DND-41 (cell line): ENCODE measurements around the gene SMIM21.

Source experiments
- ATAC-seq: fragments of 200-7000 bp; cut with Tn5 transposase; 3 replicates; pipeline ENCODE4 v1.9.1; 2021; ENCODE audit warnings: low read depth; ENCODE audit not compliant: insufficient read depth
- DNase-seq: peaks from one replicate; pipeline ENCODE4 v3.0.0-alpha.2; 2020
- H2AFZ ChIP-seq: 2 replicates; pipeline ENCODE4 v1.6.0; 2012; ENCODE audit warnings: low read depth, low read length
- H3K27ac ChIP-seq: 2 replicates; pipeline ENCODE4 v1.5.1; 2012; ENCODE audit warnings: low read length, inconsistent platforms
- H3K27me3 ChIP-seq: fragments of 200-600 bp; sonication (generic); 2 replicates; pipeline ENCODE4 v1.6.0; 2012; ENCODE audit warnings: low read length, mild to moderate bottlenecking, inconsistent platforms; ENCODE audit not compliant: insufficient read depth, poor library complexity
- H3K36me3 ChIP-seq: 2 replicates; pipeline ENCODE4 v1.5.1; 2012; ENCODE audit warnings: low read length, inconsistent platforms; ENCODE audit not compliant: insufficient read depth
- H3K4me1 ChIP-seq: 2 replicates; pipeline ENCODE4 v1.5.1; 2012; ENCODE audit warnings: mild to moderate bottlenecking, low read length; ENCODE audit not compliant: insufficient read depth
- H3K4me2 ChIP-seq: 2 replicates; pipeline ENCODE4 v1.6.0; 2012; ENCODE audit warnings: mild to moderate bottlenecking, moderate library complexity, low read length, inconsistent platforms; ENCODE audit not compliant: insufficient read depth
- H3K4me3 ChIP-seq, 2 experiments: fragments of 200-600 bp in 1 of 2; shearing (Covaris generic) in 1 of 2; 2 replicates each; pipeline ENCODE4 v1.5.1; 2012 to 2016; ENCODE audit warnings: inconsistent platforms in 2 of 2, low read length in 2 of 2, mild to moderate bottlenecking in 2 of 2, low read depth in 1 of 2, moderate library complexity in 1 of 2
- H3K79me2 ChIP-seq: 2 replicates; pipeline ENCODE4 v1.6.0; 2012; ENCODE audit warnings: low read length, inconsistent platforms; ENCODE audit not compliant: insufficient read depth
- H3K9ac ChIP-seq: 2 replicates; pipeline ENCODE4 v1.6.0; 2012; ENCODE audit warnings: low read depth, mild to moderate bottlenecking, inconsistent platforms, low read length, moderate library complexity
- H3K9me3 ChIP-seq: 2 replicates; pipeline ENCODE4 v1.5.1; 2012; ENCODE audit warnings: low read length, moderate library complexity, mild to moderate bottlenecking, inconsistent platforms; ENCODE audit not compliant: insufficient read depth, severe bottlenecking
- H4K20me1 ChIP-seq: 2 replicates; pipeline ENCODE4 v1.6.0; 2012; ENCODE audit warnings: low read length; ENCODE audit not compliant: insufficient read depth
- CTCF ChIP-seq: IDR thresholded peaks from 2 replicates; pipeline ENCODE4 v1.5.1; 2012; ENCODE audit warnings: borderline replicate concordance, low read length, moderate library complexity, mild to moderate bottlenecking; ENCODE audit not compliant: poor library complexity, severe bottlenecking; ENCODE audit errors: extremely low read depth
- EZH2 ChIP-seq: IDR thresholded peaks from 3 replicates; pipeline ENCODE4 v1.6.1; 2012; ENCODE audit warnings: borderline replicate concordance, low read depth, mild to moderate bottlenecking, moderate library complexity, low read length, inconsistent platforms; ENCODE audit not compliant: severe bottlenecking

Gene SMIM21

GRCh38 chr18:75395137-75395536, 32.4 kb downstream of the SMIM21 start:
- no peaks in the 10 kb centered on the region for H3K9me3 ChIP-seq
- H3K9ac ChIP-seq: no peak overlapping the region
- H3K4me3 ChIP-seq: no peak overlapping the region
- H3K79me2 ChIP-seq: no peaks in the 10 kb centered on the region
- DNase-seq (no peak), ATAC-seq (no peak)
- H3K4me1 ChIP-seq: no peaks in the 10 kb centered on the region
- no peaks in the 10 kb centered on the region for H4K20me1 ChIP-seq
- no peak for TF ChIP-seq EZH2
- TF ChIP-seq CTCF: no peak
- H3K27ac ChIP-seq: no peak overlapping the region
- H3K36me3 ChIP-seq: no peaks in the 10 kb centered on the region
- no peak overlapping the region for H2AFZ ChIP-seq
- H3K27me3 ChIP-seq: peaks cover 5% of the 10 kb centered on the region
- H3K4me2 ChIP-seq: no peak overlapping the region

GRCh38 chr18:75393721-75394120, 33.8 kb downstream of the SMIM21 start:
- Histone ChIP-seq H3K27me3 (peaks cover 5% of the 10 kb centered on the region), H3K79me2 (no peaks in the 10 kb centered on the region), H3K4me2 (no peak overlapping the region), H3K4me1 (no peaks in the 10 kb centered on the region), H3K36me3 (no peaks in the 10 kb centered on the region), H3K27ac (no peak overlapping the region), H3K4me3 (no peak overlapping the region), H2AFZ (no peak overlapping the region), H3K9ac (no peak overlapping the region), H3K9me3 (no peaks in the 10 kb centered on the region), H4K20me1 (no peaks in the 10 kb centered on the region)
- DNase-seq (no peak), ATAC-seq (no peak)
- TF ChIP-seq CTCF (no peak), EZH2 (no peak)

GRCh38 chr18:75392226-75392578, 35.3 kb downstream of the SMIM21 start:
- no peaks in the 10 kb centered on the region for H3K36me3 ChIP-seq
- no peak overlapping the region for H3K4me3 ChIP-seq
- no peaks in the 10 kb centered on the region for H4K20me1 ChIP-seq
- H3K4me1 ChIP-seq: no peaks in the 10 kb centered on the region
- peaks cover 5% of the 10 kb centered on the region for H3K27me3 ChIP-seq
- H3K4me2 ChIP-seq: no peak overlapping the region
- H3K79me2 ChIP-seq: no peaks in the 10 kb centered on the region
- no peak for TF ChIP-seq EZH2
- no peak for TF ChIP-seq CTCF
- no peak overlapping the region for H3K27ac ChIP-seq
- ATAC-seq (no peak), DNase-seq (no peak)
- no peak overlapping the region for H3K9ac ChIP-seq
- no peak overlapping the region; the same call in 1 of the 2 replicates for H2AFZ ChIP-seq
- no peaks in the 10 kb centered on the region for H3K9me3 ChIP-seq
